Fibroblast of lung (primary cell): Measurements from ENCODE around the gene INPP5A. TPM values are rescaled to one million over a fixed set of nuclear protein-coding genes. Genes with fewer than 3 reads are reported as not detected.

Source experiments
- DNase-seq, 2 donors: peaks; one replicate each; pipeline versions ENCODE4 v3.0.0 to v3.0.0-alpha.2; 2010; ENCODE audit warnings: low read depth in 2 of 2
- H2AFZ ChIP-seq: 2 replicates; pipeline ENCODE4 v1.5.1; 2012; ENCODE audit warnings: low read length, control low read depth, inconsistent platforms
- H3K27ac ChIP-seq: 2 replicates; pipeline ENCODE4 v1.5.1; 2011; ENCODE audit warnings: low read length, control low read depth; ENCODE audit not compliant: insufficient read depth
- H3K27me3 ChIP-seq: 2 replicates; pipeline ENCODE4 v1.5.1; 2011; ENCODE audit warnings: mild to moderate bottlenecking, low read length; ENCODE audit not compliant: control insufficient read depth, insufficient read depth
- H3K36me3 ChIP-seq: 2 replicates; pipeline ENCODE4 v1.5.1; 2011; ENCODE audit warnings: low read length; ENCODE audit not compliant: control insufficient read depth, insufficient read depth
- H3K4me1 ChIP-seq: 2 replicates; pipeline ENCODE4 v1.5.1; 2011; ENCODE audit warnings: low read length; ENCODE audit not compliant: control insufficient read depth, insufficient read depth; ENCODE audit errors: extremely low read depth
- H3K4me2 ChIP-seq: 2 replicates; pipeline ENCODE4 v1.5.1; 2011; ENCODE audit warnings: low read length, control low read depth; ENCODE audit not compliant: insufficient read depth; ENCODE audit errors: extremely low read depth
- H3K4me3 ChIP-seq, 4 experiments: fragments of 200-600 bp in 1 of 4; sonication (generic) in 1 of 4; replicated peaks in 1 of 4; 2 replicates each; pipeline ENCODE4 v1.5.1; 2011 to 2016; ENCODE audit warnings: low read length in 4 of 4, low read depth in 3 of 4, mild to moderate bottlenecking in 3 of 4, control low read depth in 2 of 4, inconsistent platforms in 1 of 4, mixed read lengths in 1 of 4; ENCODE audit not compliant: insufficient read depth in 1 of 4; ENCODE audit errors: control extremely low read depth in 1 of 4
- H3K79me2 ChIP-seq: 2 replicates; pipeline ENCODE4 v1.5.1; 2012; ENCODE audit warnings: mild to moderate bottlenecking, low read length, inconsistent platforms; ENCODE audit not compliant: control insufficient read depth, insufficient read depth
- H3K9ac ChIP-seq: 2 replicates; pipeline ENCODE4 v1.5.1; 2011; ENCODE audit warnings: mild to moderate bottlenecking, low read length, control low read depth; ENCODE audit not compliant: insufficient read depth
- H3K9me3 ChIP-seq: 2 replicates; pipeline ENCODE4 v1.5.1; 2012; ENCODE audit warnings: low read depth, low read length; ENCODE audit not compliant: control insufficient read depth, insufficient read depth
- H4K20me1 ChIP-seq: 2 replicates; pipeline ENCODE4 v1.5.1; 2011; ENCODE audit warnings: low read length; ENCODE audit not compliant: control insufficient read depth, insufficient read depth; ENCODE audit errors: extremely low read depth
- EZH2 ChIP-seq: IDR thresholded peaks from 2 replicates; pipeline ENCODE4 v1.5.1; 2012; ENCODE audit warnings: low read length, control low read depth, mild to moderate bottlenecking; ENCODE audit errors: missing control alignments
- polyA plus RNA-seq, 2 donors: library from polyadenylated mRNA; depleted of rRNA in 1 of 2; stranded (reverse) in 1 of 2; unstranded in 1 of 2; fragments of >200 nt; gene quantifications; 2 replicates each; pipeline ENCODE4 v1.2.1, GENCODE V29; 2011 to 2012; ENCODE audit warnings: missing spikeins in 1 of 2
- total RNA-seq: library from RNA; depleted of rRNA; stranded (reverse); fragments of >200 nt; gene quantifications from 2 replicates; pipeline ENCODE4 v1.2.1, GENCODE V29; 2014
- TF ChIP-seq, protein P1 (sequence below), 2 donors: IDR thresholded peaks in 1 of 2; conservative IDR thresholded peaks in 1 of 2; 1 replicate in 1 of 2; 2 replicates in 1 of 2; pipeline ENCODE4 v1.5.1; 2011 to 2012; ENCODE audit warnings: low read length in 2 of 2, control low read depth in 1 of 2, inconsistent platforms in 1 of 2, low read depth in 1 of 2, mild to moderate bottlenecking in 1 of 2

Gene INPP5A
- total and polyA plus RNA-seq, 2 donors (not counting 1 experiment from before 2014, with no cell fraction given): 24.6 to 39.9 TPM

DNA sequence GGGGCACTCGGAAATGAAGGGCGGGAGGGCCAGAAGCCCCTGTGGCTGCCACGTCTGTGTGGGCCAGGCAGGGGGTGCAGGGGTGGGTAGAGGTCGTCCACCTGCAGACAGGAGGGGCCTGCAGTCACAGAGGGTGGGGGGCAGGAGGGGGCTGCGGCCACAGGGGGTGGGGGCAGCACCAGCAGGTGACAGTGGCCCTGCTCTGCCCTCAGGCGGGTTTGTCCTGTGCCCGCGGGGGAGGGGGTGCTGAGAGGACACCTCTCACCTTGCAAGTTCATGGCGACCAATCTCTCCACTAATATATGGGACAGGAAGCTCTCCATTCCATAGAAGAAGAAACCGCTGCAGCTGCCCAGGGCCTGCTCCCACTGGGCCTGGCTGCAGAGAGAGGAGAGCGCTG is 274.9 kb downstream of the INPP5A start:
- Histone ChIP-seq H3K4me1 (no peaks in the 10 kb centered on the region), H3K4me2 (no peak overlapping the region), H4K20me1 (no peaks in the 10 kb centered on the region), H3K9ac (no peak overlapping the region), H3K36me3 (no peaks in the 10 kb centered on the region), H3K79me2 (no peaks in the 10 kb centered on the region), H3K27ac (no peak overlapping the region), H3K9me3 (no peaks in the 10 kb centered on the region), H2AFZ (no peak overlapping the region), H3K4me3 (no peak overlapping the region), H3K27me3 (no peaks in the 10 kb centered on the region)
- DNase-seq: no peak
- TF ChIP-seq, protein P1, sequence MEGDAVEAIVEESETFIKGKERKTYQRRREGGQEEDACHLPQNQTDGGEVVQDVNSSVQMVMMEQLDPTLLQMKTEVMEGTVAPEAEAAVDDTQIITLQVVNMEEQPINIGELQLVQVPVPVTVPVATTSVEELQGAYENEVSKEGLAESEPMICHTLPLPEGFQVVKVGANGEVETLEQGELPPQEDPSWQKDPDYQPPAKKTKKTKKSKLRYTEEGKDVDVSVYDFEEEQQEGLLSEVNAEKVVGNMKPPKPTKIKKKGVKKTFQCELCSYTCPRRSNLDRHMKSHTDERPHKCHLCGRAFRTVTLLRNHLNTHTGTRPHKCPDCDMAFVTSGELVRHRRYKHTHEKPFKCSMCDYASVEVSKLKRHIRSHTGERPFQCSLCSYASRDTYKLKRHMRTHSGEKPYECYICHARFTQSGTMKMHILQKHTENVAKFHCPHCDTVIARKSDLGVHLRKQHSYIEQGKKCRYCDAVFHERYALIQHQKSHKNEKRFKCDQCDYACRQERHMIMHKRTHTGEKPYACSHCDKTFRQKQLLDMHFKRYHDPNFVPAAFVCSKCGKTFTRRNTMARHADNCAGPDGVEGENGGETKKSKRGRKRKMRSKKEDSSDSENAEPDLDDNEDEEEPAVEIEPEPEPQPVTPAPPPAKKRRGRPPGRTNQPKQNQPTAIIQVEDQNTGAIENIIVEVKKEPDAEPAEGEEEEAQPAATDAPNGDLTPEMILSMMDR (conservative IDR thresholded peaks at IDR 0.05 in 1 of 2, IDR thresholded peaks at IDR 0.05 in 1 of 2; ENCODE audit: low read depth in 1 of 2, low read length in 2 of 2): no peak
- TF ChIP-seq EZH2: no peak

DNA sequence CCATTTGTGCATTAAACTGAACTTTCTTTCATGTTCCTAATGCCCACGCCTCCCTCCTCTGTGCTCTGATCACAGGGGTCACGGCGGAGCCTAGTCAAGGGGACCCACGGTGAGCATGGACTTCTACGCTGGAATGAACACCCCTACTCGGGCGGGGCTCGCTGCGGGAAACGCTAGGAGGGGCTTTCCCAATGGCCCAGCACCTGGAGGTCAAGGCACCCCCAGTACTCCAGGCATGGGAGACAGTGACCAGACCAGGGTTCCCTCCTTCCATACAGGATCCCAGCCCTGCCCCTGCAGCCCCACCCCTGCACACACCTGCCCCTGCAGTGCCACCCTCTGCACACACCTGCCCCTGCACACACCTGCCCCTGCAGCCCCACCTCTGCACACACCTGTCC is 275.4 kb downstream of the INPP5A start:
- Histone ChIP-seq H3K36me3 (no peaks in the 10 kb centered on the region), H3K27me3 (no peaks in the 10 kb centered on the region), H3K9ac (no peak overlapping the region), H2AFZ (no peak overlapping the region), H4K20me1 (no peaks in the 10 kb centered on the region), H3K4me3 (no peak overlapping the region), H3K27ac (no peak overlapping the region), H3K4me2 (no peak overlapping the region), H3K4me1 (no peaks in the 10 kb centered on the region), H3K9me3 (no peaks in the 10 kb centered on the region), H3K79me2 (no peaks in the 10 kb centered on the region)
- TF ChIP-seq, protein P1 (conservative IDR thresholded peaks at IDR 0.05 in 1 of 2, IDR thresholded peaks at IDR 0.05 in 1 of 2; ENCODE audit: low read depth in 1 of 2, low read length in 2 of 2): no peak
- TF ChIP-seq EZH2: no peak
- no peak for DNase-seq

DNA sequence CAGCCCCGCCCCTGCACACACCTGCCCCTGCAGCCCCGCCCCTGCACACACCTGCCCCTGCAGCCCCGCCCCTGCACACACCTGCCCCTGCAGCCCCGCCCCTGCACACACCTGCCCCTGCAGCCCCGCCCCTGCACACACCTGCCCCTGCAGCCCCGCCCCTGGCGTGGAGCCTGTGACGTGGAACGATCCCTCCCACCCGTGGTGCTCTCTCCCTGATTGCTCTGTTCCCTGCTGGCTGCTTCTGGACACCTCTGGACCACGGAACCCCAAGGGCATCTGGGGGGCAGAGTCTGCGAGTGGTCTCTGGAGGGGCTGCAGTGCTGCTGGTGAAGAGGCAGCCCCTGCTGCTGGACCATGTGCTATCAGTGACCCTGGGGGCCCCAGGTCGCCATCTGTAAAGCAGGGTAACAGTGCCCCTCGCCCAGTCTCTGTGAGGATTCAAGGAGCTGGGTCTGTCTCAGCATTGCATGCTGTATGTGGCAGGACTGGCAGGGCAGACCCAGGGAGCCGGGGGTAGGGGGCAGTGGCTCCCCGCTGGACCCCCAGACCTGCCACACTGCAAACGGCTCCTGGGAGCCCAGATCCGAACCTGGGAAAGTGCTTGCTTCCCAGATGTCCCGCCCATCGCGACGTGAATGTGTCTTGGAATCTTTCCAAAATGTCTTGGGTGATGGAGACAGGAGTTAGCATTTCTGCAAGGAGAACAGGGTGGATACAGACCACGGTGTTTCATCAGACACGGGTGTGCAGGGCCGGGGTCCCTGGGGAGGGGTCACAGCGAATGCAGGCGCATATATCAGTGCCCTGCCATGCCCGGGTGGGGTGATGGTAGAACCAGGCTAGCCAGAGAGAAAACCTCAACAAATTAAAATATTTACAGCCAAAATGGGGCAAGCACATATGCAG is 276.2 kb downstream of the INPP5A start:
- no peak overlapping the region for H3K4me2 ChIP-seq

More for the DNA sequence above, 276.2 kb downstream of the INPP5A start:
- no peaks in the 10 kb centered on the region for H3K9me3 ChIP-seq
- TF ChIP-seq EZH2: no peak
- TF ChIP-seq, protein P1 (conservative IDR thresholded peaks at IDR 0.05 in 1 of 2, IDR thresholded peaks at IDR 0.05 in 1 of 2; ENCODE audit: low read depth in 1 of 2, low read length in 2 of 2): no peak
- no peak overlapping the region for H3K27ac ChIP-seq
- H4K20me1 ChIP-seq: no peaks in the 10 kb centered on the region
- DNase-seq: no peak
- H2AFZ ChIP-seq: no peak overlapping the region
- no peak overlapping the region for H3K4me3 ChIP-seq
- H3K27me3 ChIP-seq: no peaks in the 10 kb centered on the region
- H3K79me2 ChIP-seq: no peaks in the 10 kb centered on the region
- no peaks in the 10 kb centered on the region for H3K4me1 ChIP-seq
- H3K36me3 ChIP-seq: no peaks in the 10 kb centered on the region
- no peak overlapping the region for H3K9ac ChIP-seq
